Erythroblast (primary cell): ENCODE data around the gene FCHSD2.

Experiments
- GATA1 ChIP-seq: IDR thresholded peaks from 2 replicates; pipeline ENCODE4 v1.6.1; 2011; ENCODE audit warnings: low read depth, mild to moderate bottlenecking, control low read depth, low read length, moderate library complexity
- POLR2A ChIP-seq: IDR thresholded peaks from 2 replicates; pipeline ENCODE4 v1.6.1; 2011; ENCODE audit warnings: mild to moderate bottlenecking, low read length

DNA sequence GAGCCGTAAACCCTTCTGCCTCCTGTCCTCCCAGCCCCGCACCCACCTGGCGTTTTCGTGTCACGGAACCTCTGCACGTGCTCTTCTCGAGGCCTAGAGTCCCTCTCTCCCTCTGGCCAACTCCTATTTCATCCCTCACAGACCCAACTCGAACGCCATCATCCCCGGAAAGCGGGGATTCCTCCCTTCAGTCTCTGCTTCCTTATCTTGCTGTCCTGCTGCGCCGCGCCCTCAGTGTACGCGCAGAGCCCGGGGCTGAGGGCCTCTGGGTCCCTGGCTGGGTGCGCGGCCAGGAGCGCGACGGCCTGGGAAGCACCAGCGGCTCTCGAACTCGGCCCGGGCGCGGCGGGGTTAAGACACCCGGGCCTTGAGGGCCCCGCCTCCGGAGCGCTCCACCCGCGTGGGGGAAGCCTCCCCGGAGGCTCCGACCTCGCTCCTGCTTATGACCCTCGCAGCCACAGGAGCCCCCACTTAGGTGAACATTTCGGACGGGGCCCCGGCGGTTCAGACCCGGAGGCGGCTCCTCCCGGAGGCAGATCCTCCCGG, 328.3 kb downstream of the FCHSD2 start:
- TF ChIP-seq POLR2A (peak; percentile 79), GATA1 (no peak)
